Embryonic facial prominence (tissue), 1 donor: ENCODE data around the gene ZBTB44.
"Not testable (repeated sequence)": the region's sequence is repeated elsewhere in the genome, so short reads cannot be mapped to it uniquely, and the experiment has no call there.

ENCODE experiments used
- DNase-seq: peaks from one replicate; pipeline ENCODE4 v3.0.0-alpha.2; 2016; ENCODE audit errors: extremely low spot score

The ZBTB44 gene

GRCh38 chr11:130312046-130312445, 2.7 kb downstream of the ZBTB44 start:
- DNase-seq, result no peak

GRCh38 chr11:130310622-130311021, 4.1 kb downstream of the ZBTB44 start:
- DNase-seq, result no peak

GRCh38 chr11:130308886-130309285, 5.8 kb downstream of the ZBTB44 start:
- no peak for DNase-seq

GRCh38 chr11:130308059-130308458, 6.7 kb downstream of the ZBTB44 start:
- DNase-seq, result no peak

- DNase-seq, result no peak
Measured at GRCh38 chr11:130304651-130305050, 10.1 kb downstream of the ZBTB44 start.

- no peak for DNase-seq
Measured at GRCh38 chr11:130301002-130301401, 13.7 kb downstream of the ZBTB44 start.

GRCh38 chr11:130300567-130300966, 14.2 kb downstream of the ZBTB44 start:
- DNase-seq, result no peak

- DNase-seq, result no peak
Measured at GRCh38 chr11:130299978-130300377, 14.7 kb downstream of the ZBTB44 start.

- no peak for DNase-seq
Measured at GRCh38 chr11:130295657-130296056, 19.1 kb downstream of the ZBTB44 start.

DNA sequence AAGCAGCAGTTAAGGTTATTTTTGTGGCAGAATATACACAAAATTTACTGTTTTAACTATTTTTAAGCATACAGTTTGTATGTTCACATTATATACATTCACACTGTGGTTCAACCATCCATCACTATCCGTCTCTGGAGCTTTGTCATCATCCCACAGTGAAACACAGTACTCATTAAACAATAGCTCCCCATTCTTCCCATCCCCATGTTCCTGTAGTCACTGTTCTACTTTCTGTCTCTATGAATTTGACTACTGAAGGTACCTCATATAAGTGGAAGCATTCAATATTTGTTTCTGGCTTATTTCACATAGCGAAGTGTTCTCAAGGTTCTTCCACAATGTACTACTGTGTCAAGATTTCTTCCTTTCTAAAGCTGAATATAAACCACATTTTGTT, 32.6 kb downstream of the ZBTB44 start:
- DNase-seq, result no peak

- DNase-seq, result not testable (repeated sequence)
Measured at GRCh38 chr11:130281341-130281740, 33.4 kb downstream of the ZBTB44 start.

DNA sequence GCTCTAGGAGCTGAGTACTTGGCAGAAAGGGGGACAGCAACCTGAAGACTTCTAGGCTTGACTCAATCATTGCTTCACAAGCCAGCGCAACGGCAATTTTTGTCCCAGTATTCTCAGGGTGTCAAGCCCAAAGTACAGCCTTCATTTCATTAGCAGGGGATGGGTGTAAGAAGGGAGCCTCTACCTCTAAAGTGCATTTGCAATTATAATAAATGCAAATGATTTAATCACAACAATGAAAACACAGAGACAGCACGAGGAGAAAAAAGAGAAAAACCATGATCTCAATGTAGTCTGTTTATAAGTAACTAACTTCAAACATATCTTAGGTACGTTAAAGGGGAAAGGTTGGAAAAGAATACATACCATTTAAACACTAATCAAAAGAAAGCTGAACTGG, 34.7 kb downstream of the ZBTB44 start:
- DNase-seq, result no peak

DNA sequence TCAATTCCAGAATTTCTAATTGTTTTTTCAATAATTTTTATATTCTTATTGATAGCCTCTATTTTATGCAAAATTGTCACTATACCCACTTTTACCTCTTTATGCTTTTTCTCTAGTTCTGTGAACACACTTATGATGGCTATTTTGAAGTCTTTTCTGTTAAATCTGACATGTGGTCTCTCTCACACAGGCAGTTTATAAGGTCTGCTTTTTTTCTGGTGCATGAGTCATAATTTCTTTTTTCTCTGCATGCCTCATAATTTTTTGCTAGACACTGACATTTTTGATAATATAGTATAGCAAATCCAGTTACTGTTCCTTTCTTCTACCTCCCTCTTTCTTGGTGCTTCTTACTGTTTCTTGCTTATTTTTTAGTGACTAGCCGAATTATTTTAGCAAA, 36.0 kb downstream of the ZBTB44 start:
- no peak for DNase-seq

DNA sequence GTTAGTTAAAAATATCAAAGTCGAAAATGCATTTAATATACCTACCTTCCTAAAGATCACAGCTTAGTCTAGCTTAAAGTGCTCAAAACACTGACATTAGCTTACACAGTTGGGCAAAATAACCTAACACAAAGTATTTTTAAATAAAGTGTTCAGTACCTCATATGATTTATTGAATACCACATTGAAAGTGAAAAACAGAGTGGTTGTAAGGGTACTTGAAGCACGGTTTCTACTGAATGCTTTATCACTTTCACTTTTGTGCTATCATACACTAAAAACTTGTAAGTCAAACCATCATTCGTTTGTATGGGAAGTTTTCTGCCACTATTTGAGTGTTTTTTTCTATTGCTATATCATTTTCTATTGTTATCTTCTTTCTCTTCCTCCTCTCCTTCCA, 36.6 kb downstream of the ZBTB44 start:
- no peak for DNase-seq

- DNase-seq, result no peak
Measured at GRCh38 chr11:130272336-130272735, 42.4 kb downstream of the ZBTB44 start.

DNA sequence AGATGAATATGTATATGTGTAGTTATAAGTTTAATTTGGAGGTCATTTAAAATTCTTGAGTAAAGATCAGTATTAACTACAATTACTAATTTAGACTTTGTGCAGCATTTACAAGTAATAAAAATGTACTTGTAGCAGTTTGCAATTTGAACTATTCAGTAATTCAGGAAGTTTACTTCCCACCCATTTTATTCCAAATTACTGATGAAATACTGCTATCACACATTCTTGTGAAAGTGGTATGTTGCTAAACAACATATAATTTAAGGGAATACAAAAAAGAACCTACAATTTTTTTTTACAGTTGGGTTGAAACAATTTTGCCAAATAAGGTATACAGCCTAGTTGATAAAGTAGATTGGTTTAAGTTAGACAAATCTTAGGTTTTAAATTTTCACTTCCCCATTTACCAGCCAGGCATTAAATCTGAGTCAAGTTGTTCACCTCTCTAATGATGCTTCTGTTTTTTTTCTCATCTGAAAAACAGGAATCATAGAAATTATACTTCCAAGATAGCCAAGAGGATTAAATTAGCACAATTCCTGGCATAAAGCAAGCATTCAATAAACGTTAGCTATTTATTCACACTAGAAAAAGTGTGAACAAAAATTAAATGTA, 45.3 kb downstream of the ZBTB44 start:
- no peak for DNase-seq

DNA sequence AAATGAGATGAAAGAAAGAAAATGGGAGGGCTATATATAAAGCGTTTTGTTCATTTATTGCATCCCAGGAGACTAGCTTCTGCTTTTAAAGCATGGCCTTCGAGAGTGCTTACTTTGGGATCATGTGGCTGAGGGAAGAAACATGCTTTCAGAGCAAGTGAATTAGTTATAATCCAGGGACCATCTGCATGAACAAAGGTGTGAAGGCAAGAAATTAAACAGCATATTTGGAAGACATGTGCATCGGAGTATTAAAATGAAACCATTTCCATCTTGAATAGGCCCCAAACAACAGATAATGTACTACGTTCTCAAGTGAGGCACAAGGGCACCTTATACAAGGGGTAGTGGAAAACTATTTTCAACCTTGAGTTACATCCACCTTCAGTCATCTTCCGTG, 51.4 kb downstream of the ZBTB44 start:
- DNase-seq, result no peak

GRCh38 chr11:130262424-130262823, 52.3 kb downstream of the ZBTB44 start:
- DNase-seq, result no peak

DNA sequence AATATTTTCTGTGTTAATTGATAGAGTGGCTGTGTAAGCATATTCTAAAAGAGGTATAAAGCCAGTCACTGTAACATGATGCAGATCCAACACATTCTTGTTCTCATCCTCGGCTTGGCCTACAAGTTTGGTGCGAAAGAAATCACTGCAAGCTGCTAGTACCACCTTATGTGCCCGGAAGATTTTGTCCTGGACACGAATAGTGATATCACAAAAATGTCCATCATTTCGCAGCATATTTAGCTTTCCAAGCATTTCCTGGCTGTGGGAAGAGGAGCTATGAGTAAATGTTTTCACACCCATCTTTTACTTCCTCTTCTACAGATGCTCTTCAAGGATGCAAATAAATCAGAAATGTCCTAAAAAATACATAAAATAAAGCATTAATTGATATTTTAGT, 53.1 kb downstream of the ZBTB44 start:
- no peak for DNase-seq

DNA sequence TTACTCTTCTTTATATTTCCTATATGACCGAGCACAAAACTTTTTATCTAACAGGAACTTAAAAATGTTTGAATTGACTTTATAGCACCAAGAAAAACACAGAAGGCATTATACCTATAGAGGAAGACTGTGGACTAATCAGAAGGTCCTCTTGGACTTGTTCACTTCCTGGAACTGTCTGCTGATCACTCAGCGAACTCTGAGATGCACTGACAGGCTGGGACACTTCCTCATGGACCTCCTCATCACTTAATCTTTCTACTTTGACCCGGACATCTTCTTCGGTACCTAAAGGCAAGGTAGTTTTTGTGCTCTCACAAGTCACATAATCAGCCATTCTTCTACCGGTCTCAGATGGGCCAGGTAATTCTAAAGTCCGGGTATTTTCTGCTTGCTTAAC, 54.0 kb downstream of the ZBTB44 start:
- no peak for DNase-seq

GRCh38 chr11:130260080-130260627, 54.6 kb downstream of the ZBTB44 start:
- no peak for DNase-seq

DNA sequence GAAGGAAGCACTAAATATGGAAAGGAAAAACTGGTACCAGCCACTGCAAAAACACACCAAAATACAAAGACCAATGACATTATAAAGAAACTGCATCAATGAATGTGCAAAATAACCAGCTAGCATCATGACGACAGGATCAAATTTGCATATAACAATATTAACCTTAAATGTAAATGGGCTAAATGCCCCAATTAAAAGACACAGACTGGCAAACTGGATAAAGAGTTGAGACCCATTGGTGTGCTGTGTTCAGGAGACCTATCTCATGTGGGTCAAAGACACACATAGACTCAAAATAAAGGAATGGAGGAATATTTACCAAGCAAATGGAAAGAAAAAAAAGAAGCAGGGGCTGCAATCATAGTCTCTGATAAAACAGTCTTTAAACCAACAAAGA, 63.0 kb downstream of the ZBTB44 start:
- not testable (repeated sequence) for DNase-seq

DNA sequence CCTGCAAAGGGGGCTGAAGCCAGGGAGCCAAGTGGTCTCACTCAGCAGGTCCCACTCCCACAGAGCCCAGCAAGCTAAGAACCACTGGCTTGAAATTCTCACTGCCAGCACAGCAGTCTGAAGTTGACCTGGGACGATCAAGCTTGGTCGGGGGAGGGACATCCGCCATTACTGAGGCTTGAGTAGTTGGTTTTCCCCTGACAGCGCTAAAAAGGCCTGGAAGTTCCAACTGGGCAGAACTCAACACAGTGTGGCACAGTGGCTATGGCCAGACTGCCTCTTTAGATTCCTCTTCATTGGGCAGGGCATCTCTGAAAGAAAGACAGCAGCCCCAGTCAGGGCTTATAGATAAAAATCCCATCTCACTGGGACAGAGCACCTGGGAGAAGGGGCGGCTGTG, 64.8 kb downstream of the ZBTB44 start:
- not testable (repeated sequence) for DNase-seq

- DNase-seq, result no peak
Measured at GRCh38 chr11:130249371-130249770, 65.3 kb downstream of the ZBTB44 start.
